Activated CD4-positive, alpha-beta T cell treated with anti-CD3 and anti-CD28 coated beads, Interleukin-2, amount 50 U/mL, for 16 hours (primary cell): Measurements from ENCODE around the gene MFGE8.

Source experiments
- DNase-seq: peaks from one replicate; pipeline ENCODE4 v3.0.0-alpha.2; 2020

Gene MFGE8

DNA sequence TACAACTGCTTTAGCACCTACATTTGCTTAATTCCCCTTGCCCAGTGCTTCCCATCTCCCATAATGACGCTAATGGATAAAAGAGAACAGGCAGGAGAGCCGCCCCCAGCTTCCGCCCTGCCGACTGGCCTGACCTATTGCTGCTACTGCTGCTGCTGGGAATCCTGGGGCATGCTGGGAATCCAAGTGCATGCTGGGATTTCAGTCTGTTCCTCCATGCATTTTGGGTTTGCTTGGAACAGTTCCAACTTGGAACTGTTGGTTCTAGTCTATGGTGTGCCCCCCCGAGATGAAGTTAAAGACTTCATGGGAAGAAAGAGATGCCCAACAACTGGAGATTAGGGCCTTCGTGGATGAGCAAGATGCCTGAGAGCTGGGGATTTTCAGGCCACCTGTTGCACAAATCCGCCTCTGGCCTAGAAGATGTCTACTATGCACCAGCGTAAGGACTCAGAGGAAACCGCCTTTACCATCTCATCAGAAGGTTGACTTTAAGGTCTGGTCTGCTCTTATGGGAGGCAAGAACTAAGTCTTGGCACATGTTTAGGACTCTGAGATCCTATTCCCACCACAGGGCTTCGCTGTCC lies 46.8 kb downstream of the MFGE8 start:
- no peak for DNase-seq

- no peak for DNase-seq
These were observed 47.6 kb downstream of the MFGE8 start for GRCh38 chr15:88865498-88866099.

- DNase-seq, result no peak
These were observed 48.2 kb downstream of the MFGE8 start for GRCh38 chr15:88864861-88865497.

DNA sequence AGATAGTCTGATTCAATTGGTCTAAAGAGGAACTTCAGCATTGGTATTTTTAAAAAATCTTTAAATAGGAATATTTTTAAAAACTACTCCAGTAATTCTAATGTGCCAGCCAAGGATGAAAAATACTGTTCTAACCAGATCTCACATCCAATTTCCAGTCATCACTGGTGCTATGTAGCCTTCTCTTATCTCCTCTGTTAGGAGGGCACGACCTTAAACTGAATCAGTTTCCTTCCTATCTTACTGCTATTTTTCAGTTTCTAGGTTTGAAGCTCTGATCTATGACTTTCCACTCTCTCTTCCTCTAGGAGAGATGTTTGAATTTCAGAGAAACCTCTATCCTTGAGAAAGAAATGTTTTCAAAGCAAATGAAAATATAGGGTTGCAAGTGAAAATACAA lies 49.8 kb downstream of the MFGE8 start:
- no peak for DNase-seq

- DNase-seq, result no peak
These were observed 53.0 kb downstream of the MFGE8 start for GRCh38 chr15:88860212-88860611.

DNA sequence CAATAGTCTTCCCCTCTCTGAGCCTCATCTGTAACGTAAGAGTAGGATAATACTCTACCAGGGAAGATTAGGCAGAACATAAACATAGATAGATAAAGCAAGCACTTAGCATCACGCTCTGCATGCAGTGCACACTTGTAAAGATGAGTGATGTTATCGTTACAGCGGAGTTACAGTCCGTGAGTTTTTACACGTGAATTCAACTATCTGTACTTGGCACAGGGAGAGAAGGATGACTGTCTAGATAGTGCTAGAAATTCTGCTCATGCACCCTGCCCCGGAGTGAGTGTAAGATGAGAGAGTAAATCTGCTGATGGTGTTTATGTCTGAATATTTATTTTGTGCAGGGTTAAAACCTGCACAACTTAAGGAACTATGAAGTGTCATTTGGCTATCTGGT lies 53.6 kb downstream of the MFGE8 start:
- DNase-seq, result no peak

DNA sequence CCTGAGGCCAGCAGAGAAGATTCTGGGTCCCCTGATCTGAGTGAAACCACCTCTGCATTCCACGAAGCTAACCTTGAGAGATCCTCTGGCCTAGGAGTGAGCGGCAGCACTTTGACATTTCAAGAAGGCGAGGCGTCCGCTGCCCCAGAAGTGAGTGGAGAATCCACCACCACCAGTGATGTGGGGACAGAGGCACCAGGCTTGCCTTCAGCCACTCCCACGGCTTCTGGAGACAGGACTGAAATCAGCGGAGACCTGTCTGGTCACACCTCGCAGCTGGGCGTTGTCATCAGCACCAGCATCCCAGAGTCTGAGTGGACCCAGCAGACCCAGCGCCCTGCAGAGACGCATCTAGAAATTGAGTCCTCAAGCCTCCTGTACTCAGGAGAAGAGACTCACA lies 54.2 kb downstream of the MFGE8 start:
- DNase-seq, result no peak

DNA sequence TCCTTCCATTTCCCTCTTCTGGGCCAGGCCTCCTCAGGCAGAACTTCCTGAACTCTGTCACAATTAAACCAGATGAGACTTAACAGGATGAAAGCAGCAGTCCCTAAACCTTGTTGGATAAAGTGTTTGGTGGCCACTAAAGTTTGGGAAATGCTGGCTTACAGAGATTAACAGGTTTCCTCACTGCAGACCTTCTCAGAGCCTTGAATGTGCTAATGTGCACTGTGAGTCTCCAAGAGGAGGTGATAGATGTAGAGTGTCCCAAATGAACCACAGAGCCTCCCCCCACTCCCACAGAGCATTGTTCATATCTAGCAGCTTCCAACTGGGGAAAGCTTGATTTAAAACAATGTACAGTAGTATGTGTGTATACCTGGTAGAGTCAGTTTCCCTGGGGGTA lies 60.7 kb downstream of the MFGE8 start:
- DNase-seq, result no peak

DNA sequence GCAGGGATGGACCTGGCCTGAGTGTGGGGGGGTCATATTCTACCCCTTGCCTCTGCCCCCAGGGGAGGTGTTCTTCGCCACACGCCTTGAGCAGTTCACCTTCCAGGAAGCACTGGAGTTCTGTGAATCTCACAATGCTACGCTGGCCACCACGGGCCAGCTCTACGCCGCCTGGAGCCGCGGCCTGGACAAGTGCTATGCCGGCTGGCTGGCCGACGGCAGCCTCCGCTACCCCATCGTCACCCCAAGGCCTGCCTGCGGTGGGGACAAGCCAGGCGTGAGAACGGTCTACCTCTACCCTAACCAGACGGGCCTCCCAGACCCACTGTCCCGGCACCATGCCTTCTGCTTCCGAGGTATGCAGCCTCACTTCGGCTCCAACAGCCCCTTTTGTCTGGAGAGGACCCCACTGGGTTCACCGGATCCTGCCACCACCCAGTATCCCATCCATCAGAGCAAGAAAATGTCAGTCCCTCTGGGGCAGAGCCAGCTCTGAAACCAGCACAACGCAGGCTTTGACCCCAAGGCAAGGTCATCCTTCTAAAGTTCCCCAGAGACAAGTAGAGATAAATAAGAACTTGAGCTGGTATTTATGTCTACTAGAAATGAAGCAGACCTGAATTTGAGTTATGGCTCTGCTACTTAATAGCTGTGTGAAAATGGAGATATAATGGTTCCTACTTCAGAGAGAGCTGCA lies 63.7 kb downstream of the MFGE8 start:
- no peak for DNase-seq
